Pancreas (tissue), 10 donors: ENCODE data around the gene SOAT1. TPM values are rescaled to one million over a fixed set of nuclear protein-coding genes. Genes with fewer than 3 reads are reported as not detected.
A peak's percentile ranks its signal among the peaks of the same experiment; 100 is the strongest.

ENCODE experiments used
- ATAC-seq, 4 donors: fragments of 200-7000 bp; cut with Tn5 transposase; one replicate each; pipeline versions ENCODE4 v1.8.0 to v1.9.1; 2020; ENCODE audit warnings: mild to moderate bottlenecking in 4 of 4, moderate library complexity in 4 of 4
- DNase-seq, 6 donors: peaks; one replicate each; pipeline ENCODE4 v3.0.0-alpha.2; 2020
- FAIRE-seq: peaks from 2 replicates; lab custom pipeline; 2012; peaks lifted over from hg19 to GRCh38; lab: Jason Lieb, UNC
- H3K27ac ChIP-seq, 4 donors: fragments of 200-600 bp; sonication (generic); 1 replicate in 3 of 4; 2 replicates in 1 of 4; pipeline versions ENCODE4 v1.5.0 to v1.8.0; 2020
- H3K27me3 ChIP-seq, 4 donors: fragments of 200-600 bp; one replicate each; pipeline ENCODE4 v1.8.0; 2021
- H3K36me3 ChIP-seq, 3 donors: fragments of 200-600 bp; sonication (generic) in 1 of 3; one replicate each; pipeline versions ENCODE4 v1.5.0 to v1.8.0; 2020 to 2021
- H3K4me1 ChIP-seq, 3 donors: fragments of 200-600 bp; one replicate each; pipeline ENCODE4 v1.8.0; 2021
- H3K4me3 ChIP-seq, 4 donors: fragments of 200-600 bp; sonication (generic) in 2 of 4; one replicate each; pipeline versions ENCODE4 v1.5.0 to v1.8.0; 2020 to 2021
- H3K9me3 ChIP-seq, 4 donors: fragments of 200-600 bp; one replicate each; pipeline ENCODE4 v1.8.0; 2021
- CTCF ChIP-seq, 4 donors: fragments of 200-600 bp; sonication (generic) in 3 of 4; IDR thresholded peaks; one replicate each; pipeline versions ENCODE4 v1.5.0 to v1.8.0; 2021; ENCODE audit warnings: antibody characterized with exemption in 4 of 4
- WGBS, 2 donors: extraction: QIAGEN DNeasy Blood & Tissue Kit; methylation state at CpG; one replicate each; pipeline ENCODE4 v1.1.7; 2013; 5-methylcytosine and 5-hydroxymethylcytosine counted together
- intact Hi-C, 3 donors: fragments of 100-400 bp; cut with DNase I; formaldehyde crosslinking; loops; one replicate each; pipeline versions ENCODE4 v1.11.1 to v1.14.2; 2022
- polyA plus RNA-seq, 2 donors: library from polyadenylated mRNA; stranded (reverse); fragments of 200-250 nt; gene quantifications; one replicate each; pipeline ENCODE4 v1.2.3, GENCODE V29; 2013
- total RNA-seq, 6 donors: library from RNA; stranded (reverse); fragmentation: NEBNext Ultra II Directional in 4 of 6; extraction: Animal tissue kit (Norgen Biotek cat#: 25700) in 4 of 6; gene quantifications; one replicate each; pipeline versions ENCODE4 v1.2.1 to v1.2.4, GENCODE V29; 2021 to 2023
- donor health status: healthy with polysubstance abuse.
- donor health status: DM: no; HTN: no; CAD: no; lungs with moderate emphysema.
- donor health status: DM: no; HTN: no; CAD: no.
- donor health status: control.
- donor health status: control.
- donor health status: Bipolar disorder and iron deficiency.
- donor health status: DM: yes; HTN: yes; CAD: no.
- donor health status: DM: no; HTN: no; CAD: no.
- donor health status: DM: no; HTN: no; CAD: no.
- donor health status: DM: yes; HTN: yes; CAD: no.

Gene SOAT1
- total and polyA plus RNA-seq, 8 donors = 6.8 to 66.8 (median 36.4) TPM

GRCh38 chr1:179337942-179338560, 44.5 kb downstream of the SOAT1 start:
- Histone ChIP-seq H3K9me3 (no peaks in the 10 kb centered on the region), H3K4me1 (peaks cover 0 to 6% (median 6%) of the 10 kb centered on the region in 3 donors), H3K4me3 (no peak overlapping the region), H3K27me3 (no peaks in the 10 kb centered on the region), H3K27ac (no peak overlapping the region), H3K36me3 (peaks cover 0 to under 1% (median 0%) of the 10 kb centered on the region in 3 donors)
- FAIRE-seq (no peak), ATAC-seq (no peak), DNase-seq (no peak)
- TF ChIP-seq CTCF (IDR thresholded peaks at IDR 0.05) = no peak
- intact Hi-C loops = no loop called here
- WGBS, 2 donors = 84 to 85% methylated on average over 5 of the region's 5 CpGs

- no peak for TF ChIP-seq CTCF (IDR thresholded peaks at IDR 0.05)
- no peaks in the 10 kb centered on the region for H3K9me3 ChIP-seq
- H3K4me3 ChIP-seq = no peak overlapping the region
- ATAC-seq (no peak), DNase-seq (no peak), FAIRE-seq (no peak)
- peaks cover 0 to 19% (median 0%) of the 10 kb centered on the region in 3 donors for H3K36me3 ChIP-seq
- no peak overlapping the region for H3K27ac ChIP-seq
- WGBS, 2 donors = 86 to 94% methylated on average over 5 of the region's 5 CpGs
- H3K27me3 ChIP-seq = no peaks in the 10 kb centered on the region
- intact Hi-C loops = no loop called here
- peaks cover 0 to 6% (median 6%) of the 10 kb centered on the region in 3 donors for H3K4me1 ChIP-seq
Observed at GRCh38 chr1:179340918-179341317, 47.3 kb downstream of the SOAT1 start.

- Histone ChIP-seq H3K4me1 (peaks cover 0 to 6% (median 6%) of the 10 kb centered on the region in 3 donors), H3K27ac (no peak overlapping the region), H3K27me3 (no peaks in the 10 kb centered on the region), H3K4me3 (no peak overlapping the region), H3K36me3 (peaks cover 0 to 25% (median 0%) of the 10 kb centered on the region in 3 donors), H3K9me3 (no peaks in the 10 kb centered on the region)
- whole genome bisulfite sequencing, 2 donors = 70 to 81% methylated on average over 4 of the region's 4 CpGs
- no peak for DNase-seq
- ATAC-seq = no peak
- no peak for TF ChIP-seq CTCF (IDR thresholded peaks at IDR 0.05)
- no peak for FAIRE-seq
- intact Hi-C loops = no loop called here
Observed at GRCh38 chr1:179341943-179342547, 48.4 kb downstream of the SOAT1 start.

- H3K36me3 ChIP-seq = peaks cover 0 to 25% (median 0%) of the 10 kb centered on the region in 3 donors
- no peak for TF ChIP-seq CTCF (IDR thresholded peaks at IDR 0.05)
- H3K27me3 ChIP-seq = no peaks in the 10 kb centered on the region
- peak; percentile 60 to 94 (median 77) for ATAC-seq
- no peak for DNase-seq
- H3K4me1 ChIP-seq = peaks cover 0 to 6% (median 6%) of the 10 kb centered on the region in 3 donors
- intact Hi-C loops = no loop called here
- H3K27ac ChIP-seq = no peak overlapping the region
- FAIRE-seq = no peak
- H3K4me3 ChIP-seq = no peak overlapping the region
- H3K9me3 ChIP-seq = no peaks in the 10 kb centered on the region
- 65 to 77% methylated on average over 4 of the region's 4 CpGs for WGBS, 2 donors
Observed at GRCh38 chr1:179342740-179343404, 49.3 kb downstream of the SOAT1 start.
